Measurements from ENCODE around the gene TP53TG5.

Gene TP53TG5

GRCh38 chr20:45378191-45378590 lies at the start of gene TP53TG5:
Gene TP53TG5 (minus strand): TSS chr20:45378325. CDS start chr20:45378236, 89 bp downstream.
- in situ Hi-C loops (cut with HindIII; ENCODE audit: low sequenced_read_pairs): no loop called here

GRCh38 chr20:45427236-45428149 lies 49.4 kb upstream of the TP53TG5 start:
- in situ Hi-C loops (cut with HindIII; ENCODE audit: low sequenced_read_pairs): no loop called here

- in situ Hi-C loops (cut with HindIII; ENCODE audit: low sequenced_read_pairs): no loop called here
Observed at GRCh38 chr20:45426320-45427016, 48.3 kb upstream of the TP53TG5 start.

GRCh38 chr20:45425561-45425960 lies 47.4 kb upstream of the TP53TG5 start:
- in situ Hi-C loops (cut with HindIII; ENCODE audit: low sequenced_read_pairs): no loop called here

- in situ Hi-C loops (cut with HindIII; ENCODE audit: low sequenced_read_pairs): no loop called here
Observed at GRCh38 chr20:45423700-45424099, 45.6 kb upstream of the TP53TG5 start.

GRCh38 chr20:45420125-45420524 lies 42.0 kb upstream of the TP53TG5 start:
- in situ Hi-C loops (cut with HindIII; ENCODE audit: low sequenced_read_pairs): no loop called here

GRCh38 chr20:45419188-45420091 lies 41.3 kb upstream of the TP53TG5 start:
- in situ Hi-C loops (cut with HindIII; ENCODE audit: low sequenced_read_pairs): no loop called here

- in situ Hi-C loops (cut with HindIII; ENCODE audit: low sequenced_read_pairs): no loop called here
Observed at GRCh38 chr20:45416917-45417316, 38.8 kb upstream of the TP53TG5 start.

- in situ Hi-C loops (cut with HindIII; ENCODE audit: low sequenced_read_pairs): no loop called here
Observed at GRCh38 chr20:45415822-45416637, 37.9 kb upstream of the TP53TG5 start, which contains the start of gene PIGT. Gene PIGT (plus strand): TSS chr20:45416141. CDS start chr20:45416157, 16 bp downstream.

GRCh38 chr20:45413479-45413878 lies 35.4 kb upstream of the TP53TG5 start:
- in situ Hi-C loops (cut with HindIII; ENCODE audit: low sequenced_read_pairs): no loop called here

- in situ Hi-C loops (cut with HindIII; ENCODE audit: low sequenced_read_pairs): no loop called here
Observed at GRCh38 chr20:45412653-45413052, 34.5 kb upstream of the TP53TG5 start.

- in situ Hi-C loops (cut with HindIII; ENCODE audit: low sequenced_read_pairs): no loop called here
Observed at GRCh38 chr20:45410887-45411286, 32.8 kb upstream of the TP53TG5 start.

- in situ Hi-C loops (cut with HindIII; ENCODE audit: low sequenced_read_pairs): no loop called here
Observed at GRCh38 chr20:45409521-45410272, 31.6 kb upstream of the TP53TG5 start.

GRCh38 chr20:45408646-45409213 lies 30.6 kb upstream of the TP53TG5 start:
- in situ Hi-C loops (cut with HindIII; ENCODE audit: low sequenced_read_pairs): no loop called here

- in situ Hi-C loops (cut with HindIII; ENCODE audit: low sequenced_read_pairs): no loop called here
Observed at GRCh38 chr20:45407783-45408645, 29.9 kb upstream of the TP53TG5 start, which contains the start of gene DBNDD2. Gene DBNDD2 (plus strand): TSS chr20:45408289. CDS start chr20:45408468, 179 bp downstream.

GRCh38 chr20:45407067-45407745 lies 29.1 kb upstream of the TP53TG5 start:
- in situ Hi-C loops (cut with HindIII; ENCODE audit: low sequenced_read_pairs): no loop called here
